SK-N-MC (cell line): ENCODE results near the gene CCHCR1.

Source experiments
- EZH2 ChIP-seq: fragments of 200-600 bp; sonication (generic); IDR thresholded peaks from one replicate; pipeline ENCODE4 v1.6.1; 2017; ENCODE audit warnings: antibody characterized with exemption
- FOXP2 ChIP-seq: optimal IDR thresholded peaks from 2 replicates; pipeline ENCODE3; 2011; ENCODE audit warnings: mild to moderate bottlenecking, moderate library complexity; ENCODE audit not compliant: insufficient read depth; ENCODE audit errors: extremely low read length, control extremely low read depth
- POLR2AphosphoS5 ChIP-seq: IDR thresholded peaks from 2 replicates; pipeline ENCODE4 v1.6.1; 2012; ENCODE audit warnings: mild to moderate bottlenecking, low read depth, low read length, borderline replicate concordance

- TF ChIP-seq EZH2 (no peak), POLR2AphosphoS5 (no peak), FOXP2 (no peak)
These were observed 6.3 kb upstream of the CCHCR1 start for GRCh38 chr6:31163922-31164321.
